Tibial artery (tissue), 4 donors: Measurements from ENCODE around the gene ABLIM3.

Experiments
- DNase-seq, 2 donors: peaks; one replicate each; pipeline ENCODE4 v3.0.0-alpha.2; 2019
- H3K27ac ChIP-seq, 2 donors: fragments of 200-600 bp; sonication (generic) in 1 of 2; 1 replicate in 1 of 2; 2 replicates in 1 of 2; pipeline ENCODE4 v1.5.1; 2018 to 2019; ENCODE audit warnings: mild to moderate bottlenecking in 1 of 2
- H3K27me3 ChIP-seq, 2 donors: fragments of 200-600 bp; sonication (generic) in 1 of 2; one replicate each; pipeline versions ENCODE4 v1.5.1 to v1.6.0; 2016 to 2019
- H3K36me3 ChIP-seq, 3 donors: fragments of 200-600 bp; sonication (generic) in 2 of 3; one replicate each; pipeline ENCODE4 v1.5.1; 2016 to 2019; ENCODE audit warnings: mild to moderate bottlenecking in 2 of 3
- H3K4me1 ChIP-seq, 4 donors: fragments of 200-600 bp; sonication (generic) in 2 of 4; 1 replicate in 3 of 4; 2 replicates in 1 of 4; pipeline ENCODE4 v1.5.1; 2016 to 2019
- H3K4me3 ChIP-seq, 2 donors: fragments of 200-600 bp; sonication (generic) in 1 of 2; 1 replicate in 1 of 2; 2 replicates in 1 of 2; pipeline ENCODE4 v1.5.1; 2018 to 2019; ENCODE audit warnings: mild to moderate bottlenecking in 2 of 2
- H3K9me3 ChIP-seq, 3 donors: fragments of 200-600 bp; sonication (generic) in 1 of 3; one replicate each; pipeline ENCODE4 v1.5.1; 2016 to 2019
- CTCF ChIP-seq, 2 experiments: fragments of 200-600 bp in 1 of 2; fragments of 450-650 bp in 1 of 2; IDR thresholded peaks; one replicate each; pipeline ENCODE4 v1.5.1; 2017 to 2019; ENCODE audit warnings: antibody characterized with exemption in 2 of 2, mild to moderate bottlenecking in 1 of 2, moderate library complexity in 1 of 2
- intact Hi-C: fragments of 100-400 bp; cut with DNase I; formaldehyde crosslinking; loops from one replicate; pipeline ENCODE4 v1.15.0; 2023; ENCODE audit warnings: low total_unique reads

The ABLIM3 gene

GRCh38 chr5:149147676-149148075 lies 6.4 kb downstream of the ABLIM3 start:
- no peak for TF ChIP-seq CTCF (IDR thresholded peaks at IDR 0.05)
- H3K4me3 ChIP-seq, result no peak overlapping the region
- H3K4me1 ChIP-seq, result peaks cover 0 to 34% (median 5%) of the 10 kb centered on the region in 4 donors
- H3K9me3 ChIP-seq, result no peaks in the 10 kb centered on the region
- intact Hi-C loops, result no loop called here
- no peaks in the 10 kb centered on the region for H3K36me3 ChIP-seq
- DNase-seq, result no peak
- H3K27ac ChIP-seq, result no peak overlapping the region
- H3K27me3 ChIP-seq, result no peaks in the 10 kb centered on the region

GRCh38 chr5:149149942-149150341 lies 8.6 kb downstream of the ABLIM3 start:
- no peak for DNase-seq
- intact Hi-C loops, result no loop called here
- Histone ChIP-seq H3K27me3 (no peaks in the 10 kb centered on the region), H3K4me1 (peaks cover 0 to 36% (median 3%) of the 10 kb centered on the region in 4 donors), H3K9me3 (no peaks in the 10 kb centered on the region), H3K4me3 (no peak overlapping the region), H3K27ac (no peak overlapping the region), H3K36me3 (no peaks in the 10 kb centered on the region)
- no peak for TF ChIP-seq CTCF (IDR thresholded peaks at IDR 0.05)

GRCh38 chr5:149150457-149150856 lies 9.2 kb downstream of the ABLIM3 start:
- Histone ChIP-seq H3K36me3 (no peaks in the 10 kb centered on the region), H3K4me1 (peaks cover 0 to 36% (median 3%) of the 10 kb centered on the region in 4 donors), H3K27ac (no peak overlapping the region), H3K9me3 (no peaks in the 10 kb centered on the region), H3K4me3 (no peak overlapping the region), H3K27me3 (no peaks in the 10 kb centered on the region)
- intact Hi-C loops, result no loop called here
- DNase-seq, result no peak
- no peak for TF ChIP-seq CTCF (IDR thresholded peaks at IDR 0.05)

- intact Hi-C loops, result no loop called here
- Histone ChIP-seq H3K27ac (peak overlapping the region in 1 of 2 donors; percentile 5), H3K36me3 (no peaks in the 10 kb centered on the region), H3K27me3 (no peaks in the 10 kb centered on the region), H3K4me3 (no peak overlapping the region), H3K9me3 (no peaks in the 10 kb centered on the region), H3K4me1 (peaks cover 0 to 36% (median 3%) of the 10 kb centered on the region in 4 donors)
- no peak for DNase-seq
- TF ChIP-seq CTCF (IDR thresholded peaks at IDR 0.05), result no peak
Observed at GRCh38 chr5:149151717-149152116, 10.4 kb downstream of the ABLIM3 start.

- Histone ChIP-seq H3K36me3 (no peaks in the 10 kb centered on the region), H3K4me1 (peaks cover 0 to 36% (median 3%) of the 10 kb centered on the region in 4 donors), H3K9me3 (no peaks in the 10 kb centered on the region), H3K27me3 (no peaks in the 10 kb centered on the region), H3K27ac (peak overlapping the region in 1 of 2 donors; percentile 5), H3K4me3 (no peak overlapping the region)
- intact Hi-C loops, result no loop called here
- no peak for TF ChIP-seq CTCF (IDR thresholded peaks at IDR 0.05)
- DNase-seq, result no peak
Observed at GRCh38 chr5:149152317-149152746, 11.0 kb downstream of the ABLIM3 start.

GRCh38 chr5:149153193-149153750 lies 12.0 kb downstream of the ABLIM3 start:
- no peak overlapping the region for H3K4me3 ChIP-seq
- H3K4me1 ChIP-seq, result peaks cover 0 to 36% (median 3%) of the 10 kb centered on the region in 4 donors
- DNase-seq, result no peak
- H3K27ac ChIP-seq, result peak overlapping the region; percentile 51 to 54
- H3K9me3 ChIP-seq, result no peaks in the 10 kb centered on the region
- intact Hi-C loops, result no loop called here
- no peaks in the 10 kb centered on the region for H3K27me3 ChIP-seq
- no peak for TF ChIP-seq CTCF (IDR thresholded peaks at IDR 0.05)
- no peaks in the 10 kb centered on the region for H3K36me3 ChIP-seq
